MCF 10A (cell line): ENCODE results near the gene VCL. TPM values are rescaled to one million over a fixed set of nuclear protein-coding genes. Genes with fewer than 3 reads are reported as not detected.

Source experiments
- BruUV-seq: library from RNA; stranded (reverse); fragments of 400-500 nt; replicated peaks from 2 replicates; lab custom pipeline; 2021; lab: Mats Ljungman, UMichigan
- CTCF ChIA-PET: fragments of 300-600 bp; sonication (Branson Sonifier 250); formaldehyde crosslinking; extraction: SDS; loops from one replicate; lab custom pipeline; 2021; ENCODE audit warnings: antibody characterized with exemption, inconsistent platforms; lab: Yijun Ruan, JAX
- POLR2A ChIA-PET: fragments of 300-600, 350-650 bp; sonication (Branson Sonifier 250); formaldehyde crosslinking; extraction: SDS; loops from one replicate; lab custom pipeline; 2020; ENCODE audit warnings: antibody characterized with exemption, inconsistent platforms; lab: Yijun Ruan, JAX
- DNase-seq: peaks from one replicate; pipeline ENCODE4 v3.0.0-alpha.2; 2018; ENCODE audit not compliant: unreplicated experiment
- H3K27ac Mint-ChIP-seq: one replicate; pipeline ENCODE4 v1.8.0; 2022; ENCODE audit warnings: mild to moderate bottlenecking, low read depth, mixed read lengths; ENCODE audit not compliant: unreplicated experiment
- H3K27me3 Mint-ChIP-seq: one replicate; pipeline ENCODE4 v1.8.0; 2022; ENCODE audit warnings: mixed read lengths; ENCODE audit not compliant: insufficient read depth, unreplicated experiment
- H3K36me3 Mint-ChIP-seq: one replicate; pipeline ENCODE4 v1.8.0; 2022; ENCODE audit warnings: mild to moderate bottlenecking, moderate library complexity, mixed read lengths; ENCODE audit not compliant: insufficient read depth, unreplicated experiment
- H3K4me1 Mint-ChIP-seq: one replicate; pipeline ENCODE4 v1.8.0; 2022; ENCODE audit warnings: mixed read lengths; ENCODE audit not compliant: insufficient read depth, unreplicated experiment
- H3K4me3 Mint-ChIP-seq: one replicate; pipeline ENCODE4 v1.8.0; 2022; ENCODE audit warnings: mild to moderate bottlenecking, moderate library complexity, mixed read lengths; ENCODE audit not compliant: unreplicated experiment
- H3K9me3 Mint-ChIP-seq: one replicate; pipeline ENCODE4 v1.8.0; 2022; ENCODE audit warnings: mixed read lengths; ENCODE audit not compliant: unreplicated experiment
- intact Hi-C: fragments of 100-400 bp; cut with micrococcal nuclease; formaldehyde crosslinking; loops from 2 replicates; pipeline ENCODE4 v1.14.1; 2022
- total RNA-seq: library from RNA; stranded (reverse); gene quantifications from 2 replicates; pipeline ENCODE4 v1.2.3, GENCODE V29; 2022
- TF ChIP-seq, protein P1 (sequence below): fragments of 200-600 bp; IDR thresholded peaks from one replicate; pipeline ENCODE4 v1.8.0; 2022; ENCODE audit warnings: antibody characterized with exemption, mild to moderate bottlenecking; ENCODE audit not compliant: unreplicated experiment

The VCL gene
- total RNA-seq, 1 experiment from 2014 or later: 90.2 TPM

DNA sequence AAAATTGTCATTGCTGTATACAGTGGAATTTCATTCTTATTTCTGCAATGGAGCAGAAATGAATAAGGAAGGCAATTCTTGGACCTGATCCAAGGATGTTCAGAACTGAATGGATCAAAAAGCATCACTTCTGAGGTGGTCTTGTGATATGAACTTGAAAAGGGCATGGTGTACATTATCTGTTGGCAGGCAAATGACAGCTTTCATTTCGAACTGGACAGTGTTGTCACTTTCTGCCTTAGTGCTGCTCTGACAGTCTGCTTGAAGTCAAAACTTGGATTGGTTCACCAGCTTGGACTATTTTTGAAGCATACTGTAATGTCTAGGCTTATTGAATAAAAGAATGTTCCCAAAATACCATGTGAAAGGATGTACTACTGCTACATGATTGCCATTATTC, 52.0 kb downstream of the VCL start:
- H3K27ac Mint-ChIP-seq: no peak overlapping the region
- no peaks in the 10 kb centered on the region for H3K4me1 Mint-ChIP-seq
- H3K27me3 Mint-ChIP-seq: no peaks in the 10 kb centered on the region
- H3K4me3 Mint-ChIP-seq: no peak overlapping the region
- no TSS peak for BruUV-seq
- H3K9me3 Mint-ChIP-seq: no peaks in the 10 kb centered on the region
- ChIA-PET CTCF (interaction anchor here (0.5 to 1.1 kb wide), 3 partner anchors 15 to 28 kb away, joined by 3 read pairs; no protein-coding TSS in a partner anchor), POLR2A (interaction anchor here (0.7 to 1.7 kb wide), 6 partner anchors 9 to 41 kb away, joined by 3 to 6 read pairs (median 3); no protein-coding TSS in a partner anchor)
- DNase-seq: no peak
- TF ChIP-seq, protein P1, sequence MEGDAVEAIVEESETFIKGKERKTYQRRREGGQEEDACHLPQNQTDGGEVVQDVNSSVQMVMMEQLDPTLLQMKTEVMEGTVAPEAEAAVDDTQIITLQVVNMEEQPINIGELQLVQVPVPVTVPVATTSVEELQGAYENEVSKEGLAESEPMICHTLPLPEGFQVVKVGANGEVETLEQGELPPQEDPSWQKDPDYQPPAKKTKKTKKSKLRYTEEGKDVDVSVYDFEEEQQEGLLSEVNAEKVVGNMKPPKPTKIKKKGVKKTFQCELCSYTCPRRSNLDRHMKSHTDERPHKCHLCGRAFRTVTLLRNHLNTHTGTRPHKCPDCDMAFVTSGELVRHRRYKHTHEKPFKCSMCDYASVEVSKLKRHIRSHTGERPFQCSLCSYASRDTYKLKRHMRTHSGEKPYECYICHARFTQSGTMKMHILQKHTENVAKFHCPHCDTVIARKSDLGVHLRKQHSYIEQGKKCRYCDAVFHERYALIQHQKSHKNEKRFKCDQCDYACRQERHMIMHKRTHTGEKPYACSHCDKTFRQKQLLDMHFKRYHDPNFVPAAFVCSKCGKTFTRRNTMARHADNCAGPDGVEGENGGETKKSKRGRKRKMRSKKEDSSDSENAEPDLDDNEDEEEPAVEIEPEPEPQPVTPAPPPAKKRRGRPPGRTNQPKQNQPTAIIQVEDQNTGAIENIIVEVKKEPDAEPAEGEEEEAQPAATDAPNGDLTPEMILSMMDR: no peak
- peaks cover 26% of the 10 kb centered on the region for H3K36me3 Mint-ChIP-seq
- intact Hi-C loops: no loop called here

DNA sequence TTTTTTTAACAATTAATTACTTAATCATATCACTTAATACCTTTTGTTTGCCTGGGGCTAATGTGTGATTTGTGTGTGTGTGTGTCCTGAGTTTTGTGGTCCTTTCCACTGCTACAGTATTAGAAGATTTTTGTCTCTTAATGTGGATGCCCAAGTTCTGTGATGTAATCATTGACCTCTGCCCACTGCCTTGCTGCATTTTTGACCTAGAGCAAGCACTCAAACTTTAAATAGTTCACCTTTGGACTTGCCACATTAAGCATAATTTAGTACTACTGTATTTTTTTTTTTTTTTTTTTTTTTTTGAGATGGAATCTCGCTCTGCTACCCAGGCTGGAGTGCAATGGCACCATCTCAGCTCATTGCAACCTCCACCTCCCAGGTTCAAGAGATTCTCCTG, 52.7 kb downstream of the VCL start:
- ChIA-PET CTCF (interaction anchor here (0.6 to 1.4 kb wide), 4 partner anchors 29 to 94 kb away, joined by 3 to 4 read pairs (median 3); no protein-coding TSS in a partner anchor), POLR2A (interaction anchor here (1.6 to 1.7 kb wide), 2 partner anchors 8 to 11 kb away, joined by 5 to 6 read pairs; no protein-coding TSS in a partner anchor)
- no peak for DNase-seq
- intact Hi-C loops: no loop called here
- Mint-ChIP-seq H3K4me3 (no peak overlapping the region), H3K4me1 (peaks cover 3% of the 10 kb centered on the region), H3K36me3 (peaks cover 20% of the 10 kb centered on the region), H3K27me3 (no peaks in the 10 kb centered on the region), H3K27ac (no peak overlapping the region), H3K9me3 (no peaks in the 10 kb centered on the region)
- BruUV-seq: no TSS peak
- TF ChIP-seq, protein P1: no peak

DNA sequence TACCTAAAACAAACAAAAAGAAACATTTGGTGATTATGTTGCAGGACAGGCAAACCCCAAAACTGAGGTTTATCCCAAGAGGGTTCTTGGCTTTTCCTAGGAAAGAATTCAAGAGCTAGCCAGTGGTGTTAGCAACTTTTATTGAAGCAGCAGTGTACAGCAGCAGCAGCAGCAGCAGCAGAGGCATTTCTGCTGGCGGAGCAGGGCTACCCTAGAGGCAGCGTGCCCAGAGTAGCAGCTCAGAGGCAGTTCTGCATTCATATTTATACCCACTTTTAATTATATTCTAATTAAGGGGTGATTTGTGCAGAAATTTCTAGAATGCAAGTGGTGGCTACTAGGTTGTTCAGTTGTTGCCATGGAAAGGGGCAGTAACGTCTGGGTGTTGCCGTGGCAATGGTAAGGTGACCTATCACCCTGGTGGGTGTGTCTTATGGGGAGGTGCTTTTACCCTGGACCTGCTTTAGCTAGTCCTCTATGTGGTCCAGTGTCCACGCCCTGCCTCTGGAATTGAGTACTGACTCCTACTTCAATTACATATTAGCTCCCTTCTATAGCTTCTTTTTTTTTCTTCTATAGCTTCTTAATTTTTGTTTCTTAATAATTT, 53.9 kb downstream of the VCL start:
- DNase-seq: no peak

DNA sequence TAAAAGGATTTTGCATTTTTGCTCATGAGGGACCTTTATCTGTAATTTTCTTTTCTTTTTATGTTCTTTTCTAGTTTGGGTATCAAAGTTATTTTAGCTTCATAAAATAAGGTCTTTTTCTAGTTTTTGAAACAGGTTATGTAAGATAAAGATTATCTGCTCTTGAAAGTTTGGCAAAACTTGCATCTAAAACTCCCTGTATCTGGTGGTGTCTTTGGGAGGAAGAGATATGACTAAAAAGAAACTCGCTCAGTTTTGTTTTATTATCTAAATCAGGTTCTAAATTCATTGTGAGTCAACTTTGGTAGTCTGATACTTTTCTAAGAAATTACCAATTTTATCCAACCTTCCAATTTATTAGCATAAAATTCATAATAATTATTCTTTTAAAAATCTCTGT, 55.1 kb downstream of the VCL start:
- BruUV-seq: no TSS peak
- Mint-ChIP-seq H3K27ac (no peak overlapping the region), H3K27me3 (no peaks in the 10 kb centered on the region), H3K4me1 (peaks cover 16% of the 10 kb centered on the region), H3K4me3 (no peak overlapping the region), H3K9me3 (no peaks in the 10 kb centered on the region), H3K36me3 (peaks cover 5% of the 10 kb centered on the region)
- no peak for DNase-seq
- intact Hi-C loops: no loop called here
- POLR2A ChIA-PET: interaction anchor here (0.9 to 2.8 kb wide), 5 partner anchors 11 to 54 kb away, joined by 3 to 18 read pairs (median 5); partner anchors contain the start of gene VCL
- TF ChIP-seq, protein P1: no peak
- CTCF ChIA-PET: interaction anchor here (0.7 to 2.0 kb wide), 2 partner anchors 28 to 222 kb away, joined by 4 to 12 read pairs; no protein-coding TSS in a partner anchor

More for the DNA sequence above, 53.9 kb downstream of the VCL start:
- no peak overlapping the region for H3K4me3 Mint-ChIP-seq
- H3K27ac Mint-ChIP-seq: no peak overlapping the region
- CTCF ChIA-PET: interaction anchor here (0.6 to 2.0 kb wide), 4 partner anchors 29 to 205 kb away, joined by 3 to 12 read pairs (median 4); no protein-coding TSS in a partner anchor
- peaks cover 14% of the 10 kb centered on the region for H3K4me1 Mint-ChIP-seq
- intact Hi-C loops: no loop called here
- H3K27me3 Mint-ChIP-seq: no peaks in the 10 kb centered on the region
- TF ChIP-seq, protein P1: no peak
- BruUV-seq: no TSS peak
- H3K9me3 Mint-ChIP-seq: no peaks in the 10 kb centered on the region
- peaks cover 8% of the 10 kb centered on the region for H3K36me3 Mint-ChIP-seq
- POLR2A ChIA-PET: interaction anchor here (0.5 to 2.8 kb wide), 9 partner anchors 9 to 929 kb away, joined by 3 to 18 read pairs (median 3); partner anchors contain the start of gene VCL
